Lung (tissue), 16 donors: ENCODE data around the gene ANGEL2. TPM values are rescaled to one million over a fixed set of nuclear protein-coding genes. Genes with fewer than 3 reads are reported as not detected.
A peak's percentile ranks its signal among the peaks of the same experiment; 100 is the strongest.

Experiments
- ATAC-seq: fragments of 200-7000 bp; cut with Tn5 transposase; one replicate; pipeline ENCODE4 v1.9.1; 2020; ENCODE audit warnings: moderate number of reproducible peaks; ENCODE audit not compliant: insufficient read depth, low FRiP score
- DNase-seq, 3 donors: peaks; one replicate each; pipeline ENCODE4 v3.0.0-alpha.2; 2013 to 2017
- H3K27ac ChIP-seq, 2 donors: one replicate each; pipeline ENCODE4 v1.5.1; 2013; ENCODE audit warnings: mild to moderate bottlenecking in 2 of 2, moderate library complexity in 2 of 2, control low read depth in 1 of 2, inconsistent platforms in 1 of 2, low read depth in 1 of 2, low read length in 1 of 2
- H3K27me3 ChIP-seq, 3 donors: one replicate each; pipeline ENCODE4 v1.5.1; 2013; ENCODE audit warnings: low read length in 2 of 3; ENCODE audit not compliant: control insufficient read depth in 3 of 3, insufficient read depth in 3 of 3
- H3K36me3 ChIP-seq, 4 donors: one replicate each; pipeline ENCODE4 v1.5.1; 2013; ENCODE audit warnings: low read length in 4 of 4, mild to moderate bottlenecking in 1 of 4, moderate library complexity in 1 of 4; ENCODE audit not compliant: control insufficient read depth in 4 of 4, insufficient read depth in 4 of 4
- H3K4me1 ChIP-seq, 5 donors: one replicate each; pipeline ENCODE4 v1.5.1; 2013; ENCODE audit warnings: low read length in 5 of 5, mild to moderate bottlenecking in 2 of 5, moderate library complexity in 1 of 5; ENCODE audit not compliant: control insufficient read depth in 5 of 5, insufficient read depth in 5 of 5
- H3K4me3 ChIP-seq: one replicate; pipeline ENCODE4 v1.5.1; 2013; ENCODE audit warnings: mild to moderate bottlenecking, control low read depth, moderate library complexity
- H3K9ac ChIP-seq, 2 donors: one replicate each; pipeline ENCODE4 v1.5.1; 2013; ENCODE audit warnings: low read length in 2 of 2, control low read depth in 1 of 2; ENCODE audit not compliant: insufficient read depth in 1 of 2
- H3K9me3 ChIP-seq, 4 donors: one replicate each; pipeline ENCODE4 v1.5.1; 2013; ENCODE audit warnings: low read length in 3 of 4, mild to moderate bottlenecking in 1 of 4, moderate library complexity in 1 of 4; ENCODE audit not compliant: control insufficient read depth in 4 of 4, insufficient read depth in 3 of 4
- CTCF ChIP-seq: IDR thresholded peaks from 2 replicates; pipeline ENCODE4 v1.5.1; 2012; ENCODE audit warnings: mild to moderate bottlenecking; ENCODE audit errors: control extremely low read depth, extremely low read depth
- WGBS, 2 donors: extraction: QIAGEN DNeasy Blood & Tissue Kit; methylation state at CpG; one replicate each; pipeline ENCODE4 v1.1.7; 2013; 5-methylcytosine and 5-hydroxymethylcytosine counted together
- long read RNA-seq, 5 donors: transcript quantifications; one replicate each; lab custom pipeline, GENCODE V29; 2026
- polyA plus RNA-seq, 2 donors: library from polyadenylated mRNA; stranded (reverse); fragments of 200-250 nt; gene quantifications; one replicate each; pipeline ENCODE4 v1.2.1, GENCODE V29; 2013
- total RNA-seq, 2 donors: library from RNA; depleted of rRNA in 1 of 2; stranded (reverse); fragments of >200 nt in 1 of 2; gene quantifications; one replicate each; pipeline ENCODE4 v1.2.1, GENCODE V29; 2014 to 2021
- donor health status: control.
- donor health status: control.
- donor health status: Bipolar disorder and iron deficiency.
- donor health status: healthy.
- donor health status: DM: yes; HTN: yes; CAD: no.

ANGEL2 gene
- total RNA-seq (10 to 100 TPM; 35.4 to 53.7 TPM), polyA plus RNA-seq (10 to 100 TPM; 13.7 to 22.5 TPM)
- long read RNA-seq, donor 1, partial matches to known transcripts: 0 of 3 reads
- long read RNA-seq, donor 1, other reads (novel, unspliced or antisense): 0 of 3 reads
- long read RNA-seq, donor 2, partial matches to known transcripts: 0 of 1 reads
- long read RNA-seq, donor 2, other reads (novel, unspliced or antisense): 0 of 1 reads
- long read RNA-seq, donor 3: 0 reads
- long read RNA-seq, donor 4, full-length matches to known transcripts: 3 of 10 reads
- long read RNA-seq, donor 4, partial matches to known transcripts: 7 of 10 reads
- long read RNA-seq, donor 4, other reads (novel, unspliced or antisense): 0 of 10 reads
- long read RNA-seq, donor 5, full-length matches to known transcripts: 4 of 11 reads
- long read RNA-seq, donor 5, partial matches to known transcripts: 7 of 11 reads
- long read RNA-seq, donor 5, other reads (novel, unspliced or antisense): 0 of 11 reads

GRCh38 chr1:213015099-213016050, at the start of gene ANGEL2:
Gene ANGEL2 (minus strand): TSS chr1:213015867. CDS start chr1:213015671, 196 bp downstream.
- no peak for TF ChIP-seq CTCF
- peaks cover 0 to 7% (median 2%) of the 10 kb centered on the region in 4 donors for H3K36me3 ChIP-seq
- ATAC-seq (peak; percentile 98), DNase-seq (peak; percentile 97 to 99 (median 99))
- H3K27ac ChIP-seq: peak within 1 kb of the TSS; percentile 96
- WGBS, 2 donors: 1% methylated on average over 62 to 66 of the region's 66 CpGs
- peak within 1 kb of the TSS; percentile 33 to 63 for H3K9ac ChIP-seq
- H3K27me3 ChIP-seq: no peaks in the 10 kb centered on the region
- peak within 1 kb of the TSS; percentile 87 for H3K4me3 ChIP-seq
- H3K4me1 ChIP-seq: peaks cover 0 to 11% (median 0%) of the 10 kb centered on the region in 5 donors
- H3K9me3 ChIP-seq: no peaks in the 10 kb centered on the region

- no peak overlapping the region for H3K9ac ChIP-seq
- H3K4me3 ChIP-seq: no peak overlapping the region
- no peaks in the 10 kb centered on the region for H3K27me3 ChIP-seq
- WGBS, 2 donors: 86 to 97% methylated on average over 1 of the region's 1 CpG
- no peaks in the 10 kb centered on the region for H3K36me3 ChIP-seq
- DNase-seq: no peak
- H3K27ac ChIP-seq: no peak overlapping the region
- no peak for TF ChIP-seq CTCF
- H3K4me1 ChIP-seq: no peaks in the 10 kb centered on the region
- H3K9me3 ChIP-seq: no peaks in the 10 kb centered on the region
- no peak for ATAC-seq
These were observed 45.6 kb upstream of the ANGEL2 start for GRCh38 chr1:213061263-213061662.

- H3K4me3 ChIP-seq: no peak overlapping the region
- H3K27ac ChIP-seq: no peak overlapping the region
- no peaks in the 10 kb centered on the region for H3K9me3 ChIP-seq
- no peaks in the 10 kb centered on the region for H3K36me3 ChIP-seq
- TF ChIP-seq CTCF: no peak
- DNase-seq (no peak), ATAC-seq (no peak)
- 97 to 100% methylated on average over 2 of the region's 2 CpGs for whole genome bisulfite sequencing, 2 donors
- no peak overlapping the region for H3K9ac ChIP-seq
- no peaks in the 10 kb centered on the region for H3K27me3 ChIP-seq
- H3K4me1 ChIP-seq: no peaks in the 10 kb centered on the region
These were observed 45.2 kb upstream of the ANGEL2 start for GRCh38 chr1:213060836-213061235.
